KMS-11 (cell line): ENCODE results near the gene GPR17.

ENCODE experiments used
- H2AFZ ChIP-seq: fragments of 200-600 bp; sonication (generic); 2 replicates; pipeline ENCODE4 v1.6.1; 2016; ENCODE audit warnings: antibody characterized with exemption, mixed run types, low read depth
- H3K27ac ChIP-seq: fragments of 200-600 bp; sonication (generic); 2 replicates; pipeline ENCODE4 v1.6.1; 2016; ENCODE audit warnings: mild to moderate bottlenecking, mixed run types
- H3K27me3 ChIP-seq: fragments of 200-600 bp; sonication (generic); 2 replicates; pipeline ENCODE4 v1.6.1; 2017; ENCODE audit warnings: mild to moderate bottlenecking, low read depth, mixed run types, moderate library complexity; ENCODE audit not compliant: insufficient read depth
- H3K36me3 ChIP-seq: fragments of 200-600 bp; sonication (generic); 2 replicates; pipeline ENCODE4 v1.6.1; 2017; ENCODE audit warnings: mild to moderate bottlenecking, mixed run types; ENCODE audit not compliant: insufficient read depth
- H3K4me1 ChIP-seq: fragments of 200-600 bp; sonication (generic); 2 replicates; pipeline ENCODE4 v1.6.1; 2016; ENCODE audit warnings: mild to moderate bottlenecking, low read depth, mixed run types; ENCODE audit not compliant: poor library complexity, severe bottlenecking
- H3K4me2 ChIP-seq: fragments of 200-600 bp; sonication (generic); 2 replicates; pipeline ENCODE4 v1.7.0; 2016; ENCODE audit warnings: mild to moderate bottlenecking, mixed run types
- H3K4me3 ChIP-seq: fragments of 200-600 bp; sonication (generic); IDR thresholded peaks from 2 replicates; pipeline ENCODE4 v1.6.1; 2017; ENCODE audit warnings: low read depth, low read length, mixed read lengths; ENCODE audit not compliant: insufficient read depth
- H3K79me2 ChIP-seq: fragments of 200-600 bp; sonication (generic); 2 replicates; pipeline ENCODE4 v1.6.1; 2016; ENCODE audit warnings: low read depth, mixed run types; ENCODE audit not compliant: insufficient read depth
- H3K9ac ChIP-seq: fragments of 200-600 bp; sonication (generic); 2 replicates; pipeline ENCODE4 v1.6.1; 2016; ENCODE audit warnings: mild to moderate bottlenecking, mixed run types
- H4K20me1 ChIP-seq: fragments of 200-600 bp; sonication (generic); 2 replicates; pipeline ENCODE4 v1.6.1; 2016; ENCODE audit warnings: mild to moderate bottlenecking, mixed run types; ENCODE audit not compliant: insufficient read depth
- CTCF ChIP-seq: fragments of 200-600 bp; sonication (generic); conservative IDR thresholded peaks from 2 replicates; pipeline ENCODE4 v1.6.1; 2017; ENCODE audit warnings: low read depth, mild to moderate bottlenecking, antibody characterized with exemption, low read length, moderate library complexity, mixed read lengths

GPR17 gene

GRCh38 chr2:127628767-127629614 is 17.0 kb upstream of the GPR17 start:
- H3K79me2 ChIP-seq = no peaks in the 10 kb centered on the region
- TF ChIP-seq CTCF = no peak
- H3K36me3 ChIP-seq = no peaks in the 10 kb centered on the region

GRCh38 chr2:127629637-127630036 is 16.3 kb upstream of the GPR17 start:
- Histone ChIP-seq H3K36me3 (no peaks in the 10 kb centered on the region), H3K4me1 (no peaks in the 10 kb centered on the region), H3K4me2 (no peak overlapping the region), H3K9ac (no peak overlapping the region), H3K4me3 (no peak overlapping the region), H3K27me3 (no peaks in the 10 kb centered on the region; the same call in 1 of the 2 replicates), H4K20me1 (no peaks in the 10 kb centered on the region), H3K27ac (no peak overlapping the region), H2AFZ (no peak overlapping the region), H3K79me2 (no peaks in the 10 kb centered on the region)
- TF ChIP-seq CTCF = no peak

More at GRCh38 chr2:127628767-127629614, 17.0 kb upstream of the GPR17 start:
- H3K4me1 ChIP-seq = no peaks in the 10 kb centered on the region
- H3K4me2 ChIP-seq = no peak overlapping the region
- H2AFZ ChIP-seq = no peak overlapping the region
- no peak overlapping the region for H3K27ac ChIP-seq
- no peaks in the 10 kb centered on the region; the same call in 1 of the 2 replicates for H3K27me3 ChIP-seq
- H3K9ac ChIP-seq = no peak overlapping the region
- H4K20me1 ChIP-seq = no peaks in the 10 kb centered on the region
- no peak overlapping the region for H3K4me3 ChIP-seq

- Histone ChIP-seq H2AFZ (no peak overlapping the region), H3K4me2 (no peak overlapping the region), H3K27ac (no peak overlapping the region), H3K4me3 (no peak overlapping the region), H3K4me1 (no peaks in the 10 kb centered on the region), H3K27me3 (no peaks in the 10 kb centered on the region; the same call in 1 of the 2 replicates), H3K9ac (no peak overlapping the region), H3K79me2 (no peaks in the 10 kb centered on the region), H3K36me3 (no peaks in the 10 kb centered on the region), H4K20me1 (no peaks in the 10 kb centered on the region)
- TF ChIP-seq CTCF = no peak
These were observed 15.7 kb upstream of the GPR17 start for GRCh38 chr2:127630096-127630863.

- Histone ChIP-seq H2AFZ (no peak overlapping the region), H3K36me3 (no peaks in the 10 kb centered on the region), H4K20me1 (no peaks in the 10 kb centered on the region), H3K4me1 (no peaks in the 10 kb centered on the region), H3K27ac (no peak overlapping the region), H3K27me3 (no peaks in the 10 kb centered on the region; the same call in 1 of the 2 replicates), H3K4me3 (no peak overlapping the region), H3K9ac (no peak overlapping the region), H3K79me2 (no peaks in the 10 kb centered on the region), H3K4me2 (no peak overlapping the region)
- no peak for TF ChIP-seq CTCF
These were observed 15.0 kb upstream of the GPR17 start for GRCh38 chr2:127630864-127631540.
